Putamen (tissue), 1 donor: ENCODE data around the gene ATP8B4.
"Not testable (repeated sequence)": the region's sequence is repeated elsewhere in the genome, so short reads cannot be mapped to it uniquely, and the experiment has no call there.

Source experiments
- DNase-seq: peaks from one replicate; pipeline ENCODE4 v3.0.0-alpha.2; 2016; ENCODE audit warnings: low spot score

Gene ATP8B4

GRCh38 chr15:50137893-50138292 lies 18.9 kb upstream of the ATP8B4 start:
- DNase-seq = no peak

GRCh38 chr15:50137330-50137761 lies 18.3 kb upstream of the ATP8B4 start:
- no peak for DNase-seq

- no peak for DNase-seq
Measured at GRCh38 chr15:50135031-50135551, 16.1 kb upstream of the ATP8B4 start.

- DNase-seq = peak; percentile 48
Measured at GRCh38 chr15:50134524-50135024, 15.5 kb upstream of the ATP8B4 start.

- DNase-seq = not testable (repeated sequence)
Measured at GRCh38 chr15:50132251-50132984, 13.4 kb upstream of the ATP8B4 start.

GRCh38 chr15:50131617-50132016 lies 12.6 kb upstream of the ATP8B4 start:
- DNase-seq = no peak

- no peak for DNase-seq
Measured at GRCh38 chr15:50128266-50128665, 9.2 kb upstream of the ATP8B4 start.

- no peak for DNase-seq
Measured at GRCh38 chr15:50127255-50127777, 8.3 kb upstream of the ATP8B4 start.

- no peak for DNase-seq
Measured at GRCh38 chr15:50126072-50126471, 7.0 kb upstream of the ATP8B4 start.

GRCh38 chr15:50124631-50125030 lies 5.6 kb upstream of the ATP8B4 start:
- DNase-seq = no peak

GRCh38 chr15:50123861-50124557 lies 5.0 kb upstream of the ATP8B4 start:
- DNase-seq = no peak

GRCh38 chr15:50120729-50121128 lies 1.7 kb upstream of the ATP8B4 start:
- DNase-seq = no peak

- DNase-seq = no peak
Measured at GRCh38 chr15:50117431-50118027, 1.5 kb downstream of the ATP8B4 start.

GRCh38 chr15:50116477-50116876 lies 2.6 kb downstream of the ATP8B4 start:
- no peak for DNase-seq

- no peak for DNase-seq
Measured at GRCh38 chr15:50113992-50114780, 4.8 kb downstream of the ATP8B4 start.

- no peak for DNase-seq
Measured at GRCh38 chr15:50113187-50113505, 5.9 kb downstream of the ATP8B4 start.

- DNase-seq = no peak
Measured at GRCh38 chr15:50112488-50113186, 6.4 kb downstream of the ATP8B4 start.

GRCh38 chr15:50110285-50110684 lies 8.7 kb downstream of the ATP8B4 start:
- DNase-seq = no peak

- DNase-seq = no peak
Measured at GRCh38 chr15:50109076-50109987, 9.7 kb downstream of the ATP8B4 start.

GRCh38 chr15:50108461-50108860 lies 10.6 kb downstream of the ATP8B4 start:
- DNase-seq = no peak
